Ishikawa (cell line): Measurements from ENCODE around the gene MINDY3.

Source experiments
- CEBPB ChIP-seq: IDR thresholded peaks from 2 replicates; pipeline ENCODE4 v1.6.1; 2012
- CREB1 ChIP-seq: IDR thresholded peaks from 2 replicates; pipeline ENCODE4 v1.6.1; 2012; ENCODE audit warnings: low read depth
- EGR1 ChIP-seq: IDR thresholded peaks from 2 replicates; pipeline ENCODE4 v1.6.1; 2012
- EP300 ChIP-seq: IDR thresholded peaks from 2 replicates; pipeline ENCODE4 v1.6.1; 2012; ENCODE audit warnings: borderline replicate concordance
- FOXM1 ChIP-seq: IDR thresholded peaks from 2 replicates; pipeline ENCODE4 v1.6.1; 2012; ENCODE audit warnings: low read depth, borderline replicate concordance
- NFIC ChIP-seq: IDR thresholded peaks from 2 replicates; pipeline ENCODE4 v1.6.1; 2012
- RAD21 ChIP-seq: IDR thresholded peaks from 2 replicates; pipeline ENCODE4 v1.6.1; 2012; ENCODE audit warnings: low read depth
- TAF1 ChIP-seq: IDR thresholded peaks from 2 replicates; pipeline ENCODE4 v1.6.1; 2012; ENCODE audit warnings: low read depth, mild to moderate bottlenecking
- TCF12 ChIP-seq: IDR thresholded peaks from 2 replicates; pipeline ENCODE4 v1.6.1; 2012; ENCODE audit warnings: low read depth
- TEAD4 ChIP-seq: IDR thresholded peaks from 2 replicates; pipeline ENCODE4 v1.6.1; 2012
- YY1 ChIP-seq: IDR thresholded peaks from 2 replicates; pipeline ENCODE4 v1.6.1; 2012; ENCODE audit warnings: low read depth
- TF ChIP-seq, protein P1 (sequence below): IDR thresholded peaks from 2 replicates; pipeline ENCODE4 v1.6.1; 2012
- TF ChIP-seq, protein P2 (sequence below): IDR thresholded peaks from 2 replicates; pipeline ENCODE4 v1.6.1; 2012
- TF ChIP-seq, protein P3 (sequence below): IDR thresholded peaks from 2 replicates; pipeline ENCODE4 v1.6.1; 2012; ENCODE audit warnings: low read depth, mild to moderate bottlenecking

DNA sequence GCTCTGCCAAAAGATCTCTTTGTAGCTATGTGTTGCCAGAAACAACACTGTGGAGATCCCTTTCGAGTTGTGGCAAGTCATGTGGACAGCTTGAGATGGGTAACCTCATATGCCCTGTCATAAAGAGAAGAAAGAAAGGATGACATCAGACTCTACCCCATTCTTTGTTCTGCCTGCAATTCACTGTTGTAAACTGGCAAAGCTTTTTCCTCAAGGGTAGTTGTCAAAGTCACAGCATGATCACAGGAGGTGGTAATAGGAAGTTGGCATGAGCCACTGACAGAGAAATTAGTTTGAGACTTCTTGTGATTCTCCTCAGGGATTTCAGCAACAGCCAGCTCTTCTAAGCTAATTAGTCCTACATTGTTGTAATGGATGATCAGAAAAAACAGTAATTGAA, 19.4 kb upstream of the MINDY3 start:
- TF ChIP-seq CEBPB (no peak), RAD21 (no peak), TCF12 (no peak), EP300 (no peak), TAF1 (no peak), EGR1 (no peak), FOXM1 (no peak), YY1 (no peak), NFIC (no peak), CREB1 (no peak), TEAD4 (no peak)
- TF ChIP-seq, protein P1, sequence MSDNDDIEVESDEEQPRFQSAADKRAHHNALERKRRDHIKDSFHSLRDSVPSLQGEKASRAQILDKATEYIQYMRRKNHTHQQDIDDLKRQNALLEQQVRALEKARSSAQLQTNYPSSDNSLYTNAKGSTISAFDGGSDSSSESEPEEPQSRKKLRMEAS: no peak
- TF ChIP-seq, protein P2, sequence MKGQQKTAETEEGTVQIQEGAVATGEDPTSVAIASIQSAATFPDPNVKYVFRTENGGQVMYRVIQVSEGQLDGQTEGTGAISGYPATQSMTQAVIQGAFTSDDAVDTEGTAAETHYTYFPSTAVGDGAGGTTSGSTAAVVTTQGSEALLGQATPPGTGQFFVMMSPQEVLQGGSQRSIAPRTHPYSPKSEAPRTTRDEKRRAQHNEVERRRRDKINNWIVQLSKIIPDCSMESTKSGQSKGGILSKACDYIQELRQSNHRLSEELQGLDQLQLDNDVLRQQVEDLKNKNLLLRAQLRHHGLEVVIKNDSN: no peak
- TF ChIP-seq, protein P3, sequence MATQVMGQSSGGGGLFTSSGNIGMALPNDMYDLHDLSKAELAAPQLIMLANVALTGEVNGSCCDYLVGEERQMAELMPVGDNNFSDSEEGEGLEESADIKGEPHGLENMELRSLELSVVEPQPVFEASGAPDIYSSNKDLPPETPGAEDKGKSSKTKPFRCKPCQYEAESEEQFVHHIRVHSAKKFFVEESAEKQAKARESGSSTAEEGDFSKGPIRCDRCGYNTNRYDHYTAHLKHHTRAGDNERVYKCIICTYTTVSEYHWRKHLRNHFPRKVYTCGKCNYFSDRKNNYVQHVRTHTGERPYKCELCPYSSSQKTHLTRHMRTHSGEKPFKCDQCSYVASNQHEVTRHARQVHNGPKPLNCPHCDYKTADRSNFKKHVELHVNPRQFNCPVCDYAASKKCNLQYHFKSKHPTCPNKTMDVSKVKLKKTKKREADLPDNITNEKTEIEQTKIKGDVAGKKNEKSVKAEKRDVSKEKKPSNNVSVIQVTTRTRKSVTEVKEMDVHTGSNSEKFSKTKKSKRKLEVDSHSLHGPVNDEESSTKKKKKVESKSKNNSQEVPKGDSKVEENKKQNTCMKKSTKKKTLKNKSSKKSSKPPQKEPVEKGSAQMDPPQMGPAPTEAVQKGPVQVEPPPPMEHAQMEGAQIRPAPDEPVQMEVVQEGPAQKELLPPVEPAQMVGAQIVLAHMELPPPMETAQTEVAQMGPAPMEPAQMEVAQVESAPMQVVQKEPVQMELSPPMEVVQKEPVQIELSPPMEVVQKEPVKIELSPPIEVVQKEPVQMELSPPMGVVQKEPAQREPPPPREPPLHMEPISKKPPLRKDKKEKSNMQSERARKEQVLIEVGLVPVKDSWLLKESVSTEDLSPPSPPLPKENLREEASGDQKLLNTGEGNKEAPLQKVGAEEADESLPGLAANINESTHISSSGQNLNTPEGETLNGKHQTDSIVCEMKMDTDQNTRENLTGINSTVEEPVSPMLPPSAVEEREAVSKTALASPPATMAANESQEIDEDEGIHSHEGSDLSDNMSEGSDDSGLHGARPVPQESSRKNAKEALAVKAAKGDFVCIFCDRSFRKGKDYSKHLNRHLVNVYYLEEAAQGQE: no peak
